ENCODE data around the gene DUOX2. TPM values are rescaled to one million over a fixed set of nuclear protein-coding genes. Genes with fewer than 3 reads are reported as not detected.

DUOX2 gene
- under 0.01 and 0.03 TPM in 2 replicates for total RNA-seq (2014; rRNA removed; shearing (Covaris generic))
- polyA plus RNA-seq (2015; cell fraction: cytosol; rRNA removed), result 0.02 and 0.08 TPM in 2 replicates
- polyA plus RNA-seq (2015; cell fraction: nucleus; rRNA removed), result 0.04 and 0.10 TPM in 2 replicates

DNA sequence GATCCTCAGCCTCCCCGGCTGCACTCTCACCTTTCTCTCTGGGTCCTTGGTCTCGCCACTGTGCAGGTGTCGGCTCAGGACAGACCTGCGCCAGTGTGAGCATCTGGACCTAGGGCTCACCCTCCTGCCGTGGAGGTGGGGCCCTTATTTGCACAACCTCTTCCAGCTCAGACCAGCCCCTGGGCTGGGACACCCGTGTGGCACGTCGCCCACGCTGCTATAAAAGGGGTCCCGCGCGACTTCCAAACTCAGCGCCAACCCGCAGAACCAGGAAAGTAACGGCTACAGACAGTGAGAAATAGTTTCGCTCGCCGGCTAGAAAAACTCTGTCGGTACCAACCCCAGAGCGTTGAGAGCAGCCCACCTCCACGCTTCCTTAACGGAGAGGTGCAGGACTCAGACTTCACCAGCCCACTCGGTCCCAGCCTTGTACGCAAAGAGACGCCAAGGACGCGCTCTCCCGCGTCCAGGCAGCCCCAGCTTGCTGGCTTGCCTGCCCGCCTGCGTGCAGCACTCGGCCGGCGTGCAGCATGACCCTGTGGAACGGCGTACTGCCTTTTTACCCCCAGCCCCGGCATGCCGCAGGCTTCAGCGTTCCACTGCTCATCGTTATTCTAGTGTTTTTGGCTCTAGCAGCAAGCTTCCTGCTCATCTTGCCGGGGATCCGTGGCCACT lies at the start of gene DUOX2, which contains the start of gene DUOXA2:
TSS of gene DUOX2 (minus strand) at position 97 of the 675 bp plus-strand sequence. CDS start 761 bp downstream, outside the sequence.
TSS of gene DUOXA2 (plus strand) at position 251 of the 675 bp plus-strand sequence. CDS start at position 531, 280 bp downstream.
- no peak for DNase-seq (ENCODE audit: low read depth)

DNA sequence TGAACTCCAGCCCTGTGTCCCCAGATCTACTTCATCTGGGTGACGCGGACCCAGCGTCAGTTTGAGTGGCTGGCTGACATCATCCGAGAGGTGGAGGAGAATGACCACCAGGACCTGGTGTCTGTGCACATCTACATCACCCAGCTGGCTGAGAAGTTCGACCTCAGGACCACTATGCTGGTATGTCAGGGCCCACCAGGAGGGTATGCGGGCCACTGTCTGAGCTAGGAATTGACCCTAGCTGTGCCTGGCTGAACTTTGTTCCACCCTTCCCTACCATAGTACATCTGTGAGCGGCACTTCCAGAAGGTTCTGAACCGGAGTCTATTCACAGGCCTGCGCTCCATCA lies 49.5 kb upstream of the DUOX2 start:
- no peak for DNase-seq (ENCODE audit: low read depth)

DNA sequence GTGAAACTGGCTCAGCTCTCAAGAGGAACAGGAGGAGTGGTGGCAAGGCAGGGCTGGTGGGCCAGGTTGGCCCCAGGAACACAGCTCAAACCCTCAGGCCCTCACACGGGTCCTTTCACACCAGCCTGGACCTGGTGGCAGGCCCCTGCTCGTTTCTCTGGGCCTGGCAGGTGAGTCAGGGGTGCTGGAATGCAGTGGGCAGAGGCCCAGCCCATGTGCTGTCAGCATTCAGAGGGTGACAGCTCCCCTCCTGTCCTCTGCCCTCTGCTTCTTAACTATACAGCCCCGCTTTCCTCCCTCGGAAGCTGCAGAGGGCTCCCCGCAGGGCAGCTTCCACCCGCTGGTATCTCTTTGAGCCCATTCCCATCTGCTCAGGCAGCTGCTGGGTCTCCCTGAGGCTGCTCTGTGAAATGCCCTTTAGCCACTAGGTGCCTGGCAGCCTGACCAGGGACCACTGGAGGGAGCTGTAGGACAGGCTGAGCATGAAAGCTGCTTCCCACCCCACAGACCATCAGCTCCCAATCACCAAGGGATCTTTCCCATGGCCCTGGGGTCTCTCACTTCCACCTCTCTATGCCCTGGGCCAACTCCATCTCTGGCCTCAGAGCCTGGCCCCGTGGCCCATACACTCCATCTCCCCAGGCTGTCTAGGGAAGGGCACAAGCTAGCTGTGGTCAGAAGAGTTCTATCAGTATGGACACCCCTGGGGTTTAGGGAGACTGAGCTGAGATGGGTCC lies 49.0 kb upstream of the DUOX2 start:
- DNase-seq (ENCODE audit: low read depth), result peak; percentile 82

- DNase-seq (ENCODE audit: low read depth), result no peak
Observed at GRCh38 chr15:45161666-45162065, 47.7 kb upstream of the DUOX2 start.

DNA sequence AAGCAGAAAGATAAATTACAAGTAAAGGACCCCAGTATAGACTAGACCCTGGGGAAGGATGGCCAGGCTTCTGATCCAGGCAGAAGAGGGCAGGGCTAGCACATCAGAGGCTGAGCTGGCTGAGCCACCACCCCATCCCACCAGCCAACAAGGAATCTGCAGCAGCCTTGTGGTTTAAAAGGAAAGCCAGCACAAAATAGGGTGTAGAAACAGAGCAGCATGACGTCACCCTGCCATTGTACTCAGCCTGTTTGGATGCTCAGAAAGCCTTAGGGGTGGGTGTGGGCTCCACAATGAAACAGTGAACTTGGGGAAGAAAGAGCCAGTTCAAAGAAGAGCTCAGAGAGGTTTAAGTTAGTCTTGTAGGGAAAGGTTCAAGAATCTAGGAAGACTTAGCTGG lies 44.0 kb upstream of the DUOX2 start:
- DNase-seq (ENCODE audit: low read depth), result peak; percentile 84

DNA sequence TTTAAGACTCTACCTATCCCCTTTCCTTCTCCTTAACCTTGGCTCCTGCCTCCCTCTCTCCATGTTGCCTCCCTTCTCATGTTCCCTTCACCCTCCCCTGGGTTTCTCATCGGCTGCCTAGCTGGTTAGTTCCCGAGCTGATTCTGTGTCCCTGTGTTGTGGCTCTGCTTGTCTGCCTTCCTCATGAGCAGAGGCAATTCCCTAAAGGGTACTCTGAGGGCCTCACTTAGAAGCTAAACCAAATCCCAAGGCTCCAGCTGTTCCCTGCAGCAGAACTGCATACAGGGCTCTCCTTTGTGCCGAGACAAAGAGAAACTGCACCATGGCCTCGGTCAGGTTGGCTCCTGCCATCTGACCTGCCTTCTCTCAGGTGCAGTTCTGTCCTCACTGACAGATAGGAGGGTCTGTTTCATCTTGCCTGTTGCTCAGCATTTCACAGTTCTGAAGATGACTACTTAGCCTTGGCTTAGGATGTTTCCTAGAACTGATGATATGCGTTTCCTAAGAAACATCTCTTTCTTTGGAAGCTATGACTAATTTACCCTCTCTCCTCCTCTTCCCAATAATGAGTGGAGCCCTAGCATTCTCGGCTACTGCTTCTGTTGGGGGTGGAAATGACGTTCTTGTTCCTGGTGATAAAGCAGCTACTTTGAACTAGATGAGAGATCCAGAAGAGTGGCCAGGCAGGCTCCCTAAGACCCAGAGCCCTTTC lies 42.9 kb upstream of the DUOX2 start:
- DNase-seq (ENCODE audit: low read depth), result peak; percentile 54

DNA sequence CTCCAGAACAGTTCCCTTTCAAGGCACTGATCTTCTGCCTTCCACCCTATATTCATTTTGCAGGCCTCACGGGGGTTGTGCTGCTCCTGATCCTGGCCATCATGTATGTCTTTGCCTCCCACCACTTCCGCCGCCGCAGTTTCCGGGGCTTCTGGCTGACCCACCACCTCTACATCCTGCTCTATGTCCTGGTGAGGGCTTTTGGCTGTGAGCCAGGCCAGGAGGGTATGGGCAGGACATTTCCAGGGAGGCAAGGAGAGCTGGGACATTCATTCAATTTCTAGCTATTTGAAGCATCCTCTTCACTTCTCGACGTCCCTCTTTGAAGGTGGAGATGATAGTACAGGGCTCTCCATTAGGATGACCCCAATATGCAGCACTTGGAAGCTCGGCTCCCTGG lies 41.8 kb upstream of the DUOX2 start:
- no peak for DNase-seq (ENCODE audit: low read depth)

GRCh38 chr15:45151998-45152828 lies 38.2 kb upstream of the DUOX2 start:
- no peak for DNase-seq (ENCODE audit: low read depth)

GRCh38 chr15:45150997-45151396 lies 37.0 kb upstream of the DUOX2 start:
- no peak for DNase-seq (ENCODE audit: low read depth)

DNA sequence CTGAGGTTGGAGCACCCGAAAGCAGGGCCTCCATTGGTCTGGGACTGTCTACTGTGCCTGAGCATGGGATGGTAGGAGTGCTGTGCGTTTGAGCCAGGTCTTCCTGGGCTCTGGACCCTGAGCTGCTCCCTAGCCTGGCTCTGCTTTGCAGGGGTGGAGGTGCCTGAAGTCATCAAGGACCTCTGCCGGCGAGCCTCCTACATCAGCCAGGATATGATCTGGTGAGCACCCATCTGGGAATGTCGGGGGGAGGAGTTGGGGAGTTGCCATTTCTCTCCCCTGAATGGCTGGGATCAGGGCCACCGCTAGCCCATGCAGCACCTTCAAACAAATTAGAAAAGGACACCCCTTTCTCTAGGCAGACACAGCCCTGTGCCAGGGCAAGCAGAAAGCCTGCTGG lies 36.5 kb upstream of the DUOX2 start:
- no peak for DNase-seq (ENCODE audit: low read depth)

- no peak for DNase-seq (ENCODE audit: low read depth)
Observed at GRCh38 chr15:45149060-45149459, 35.1 kb upstream of the DUOX2 start.

- no peak for DNase-seq (ENCODE audit: low read depth)
Observed at GRCh38 chr15:45148076-45149059, 34.4 kb upstream of the DUOX2 start.

- DNase-seq (ENCODE audit: low read depth), result no peak
Observed at GRCh38 chr15:45147606-45148005, 33.6 kb upstream of the DUOX2 start.

DNA sequence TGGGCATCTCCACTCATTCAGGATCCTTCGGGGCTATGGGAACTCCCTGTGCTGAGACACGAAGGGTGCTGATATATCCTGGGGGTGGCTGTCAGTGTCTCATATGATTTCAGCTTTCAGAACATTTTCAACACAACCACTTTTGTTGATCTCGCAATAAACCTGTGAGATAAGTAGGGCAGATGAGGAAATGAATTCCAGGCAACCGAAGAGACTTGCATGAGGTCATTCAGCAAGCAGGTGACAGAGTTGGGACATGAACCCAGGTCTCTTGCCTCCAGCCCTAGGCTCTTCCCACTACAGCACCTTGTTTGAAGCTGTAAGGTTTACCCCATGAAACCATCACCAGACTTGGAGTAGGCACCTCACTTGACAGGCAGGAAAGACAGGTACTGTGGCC lies 32.4 kb upstream of the DUOX2 start:
- no peak for DNase-seq (ENCODE audit: low read depth)

DNA sequence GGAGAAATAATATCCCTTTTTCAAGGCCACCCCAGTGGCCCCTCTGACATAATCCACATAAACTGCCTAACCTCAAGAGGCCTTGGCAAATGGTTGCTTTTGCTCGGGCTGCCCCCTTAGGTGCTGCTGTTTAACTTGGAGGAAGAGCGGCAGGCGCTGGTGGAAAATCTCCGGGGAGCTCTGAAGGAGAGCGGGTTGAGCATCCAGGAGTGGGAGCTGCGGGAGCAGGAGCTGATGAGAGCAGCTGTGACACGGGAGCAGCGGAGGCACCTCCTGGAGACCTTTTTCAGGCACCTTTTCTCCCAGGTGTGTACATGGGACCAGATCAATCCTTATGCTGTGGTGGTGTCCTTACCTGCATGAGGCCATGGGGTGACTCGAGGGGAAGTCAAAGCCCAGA lies 30.8 kb upstream of the DUOX2 start:
- no peak for DNase-seq (ENCODE audit: low read depth)

GRCh38 chr15:45143946-45144345 lies 30.0 kb upstream of the DUOX2 start:
- no peak for DNase-seq (ENCODE audit: low read depth)

DNA sequence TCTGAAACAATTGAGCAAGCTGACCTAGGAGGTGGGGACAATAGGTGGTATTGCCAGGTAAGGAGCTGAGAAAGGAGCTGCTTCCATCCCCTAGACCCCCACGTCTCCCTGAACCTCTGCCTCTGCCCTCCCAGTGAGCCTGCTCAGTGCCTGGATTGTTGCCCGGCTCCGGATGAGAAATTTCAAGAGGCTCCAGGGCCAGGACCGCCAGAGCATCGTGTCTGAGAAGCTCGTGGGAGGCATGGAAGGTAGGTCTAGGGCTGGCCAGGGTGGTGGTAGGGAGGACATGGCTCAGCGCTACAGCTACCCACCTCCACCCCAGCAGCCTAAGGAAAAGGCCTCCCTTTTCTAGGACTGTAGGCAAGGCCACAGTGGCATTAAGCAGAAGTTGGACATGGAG lies 29.1 kb upstream of the DUOX2 start:
- no peak for DNase-seq (ENCODE audit: low read depth)

- no peak for DNase-seq (ENCODE audit: low read depth)
Observed at GRCh38 chr15:45141386-45141785, 27.4 kb upstream of the DUOX2 start.

DNA sequence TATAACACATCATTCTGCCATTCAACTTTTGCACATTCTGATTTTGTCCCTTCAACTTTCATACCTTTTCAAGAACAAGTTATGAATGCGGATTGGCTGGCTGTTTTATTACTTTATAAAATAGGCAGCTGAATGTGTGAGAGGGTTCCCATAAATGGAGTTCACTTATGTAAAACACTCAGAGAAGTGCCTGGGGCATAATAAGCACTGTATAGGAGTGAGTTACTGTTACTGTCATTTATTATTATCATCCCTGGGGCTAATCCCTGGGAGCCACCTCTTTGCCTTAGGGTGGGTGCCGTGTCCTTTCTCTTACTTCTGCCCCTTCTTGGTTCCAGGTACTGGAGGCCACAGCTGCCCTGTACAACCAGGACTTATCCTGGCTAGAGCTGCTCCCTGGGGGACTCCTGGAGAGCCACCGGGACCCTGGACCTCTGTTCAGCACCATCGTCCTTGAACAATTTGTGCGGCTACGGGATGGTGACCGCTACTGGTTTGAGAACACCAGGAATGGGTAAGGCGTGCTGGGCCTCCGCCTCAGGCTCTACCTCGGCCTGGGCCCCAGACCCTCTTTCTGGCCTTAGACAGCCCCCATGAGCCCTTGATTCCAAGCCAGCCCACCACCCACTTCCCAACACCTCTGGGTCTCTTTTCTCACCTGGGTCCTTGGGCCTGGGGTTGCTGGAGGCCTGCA lies 26.7 kb upstream of the DUOX2 start:
- DNase-seq (ENCODE audit: low read depth), result no peak

Data from HT1080 (cell line).